GM08714 (cell line): ENCODE measurements around the gene PHF3.

ENCODE experiments used
- H3K4me3 ChIP-seq: fragments of 200-500 bp; sonication (Bioruptor generic); 2 replicates; pipeline ENCODE4 v1.5.1; 2014; ENCODE audit warnings: mild to moderate bottlenecking, low read length, inconsistent platforms
- ZNF274 ChIP-seq: IDR thresholded peaks from 2 replicates; pipeline ENCODE4 v1.6.1; 2012; ENCODE audit warnings: mild to moderate bottlenecking, low read depth, low read length

The PHF3 gene

DNA sequence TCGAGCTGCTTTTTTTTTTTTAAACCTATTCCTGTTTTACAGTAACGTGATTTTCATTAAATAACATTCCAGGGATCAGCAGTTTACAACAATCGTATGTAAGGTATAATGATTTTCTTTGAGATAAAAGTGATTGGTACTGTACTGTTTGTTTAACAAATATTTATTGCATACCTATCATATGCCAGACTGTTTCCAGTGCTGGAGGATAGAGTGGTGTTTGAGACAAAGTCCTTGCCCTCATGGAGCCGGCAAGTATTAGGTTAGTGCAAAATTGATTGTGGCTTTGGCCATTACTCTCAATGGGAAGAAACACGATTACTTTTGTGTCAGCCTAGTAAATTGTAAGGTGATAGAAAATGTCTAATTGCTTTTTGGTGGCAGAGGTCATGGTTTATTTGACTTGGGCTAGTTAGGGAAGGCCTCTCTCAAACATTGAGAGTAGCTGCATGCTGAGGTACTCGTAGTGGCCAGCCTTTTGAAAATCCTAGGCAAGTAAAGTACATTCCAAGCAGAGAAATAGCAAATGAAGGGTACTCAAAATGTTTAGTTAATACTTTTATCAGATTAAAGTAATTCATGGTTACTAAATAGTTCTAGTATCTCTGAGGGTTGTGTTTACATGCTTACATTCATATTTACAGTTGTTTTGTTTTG is 35.6 kb downstream of the PHF3 start:
- no peak for TF ChIP-seq ZNF274
- H3K4me3 ChIP-seq = no peak overlapping the region

- no peak overlapping the region for H3K4me3 ChIP-seq
- TF ChIP-seq ZNF274 = no peak
These were observed 37.1 kb downstream of the PHF3 start for GRCh38 chr6:63672582-63673129.

DNA sequence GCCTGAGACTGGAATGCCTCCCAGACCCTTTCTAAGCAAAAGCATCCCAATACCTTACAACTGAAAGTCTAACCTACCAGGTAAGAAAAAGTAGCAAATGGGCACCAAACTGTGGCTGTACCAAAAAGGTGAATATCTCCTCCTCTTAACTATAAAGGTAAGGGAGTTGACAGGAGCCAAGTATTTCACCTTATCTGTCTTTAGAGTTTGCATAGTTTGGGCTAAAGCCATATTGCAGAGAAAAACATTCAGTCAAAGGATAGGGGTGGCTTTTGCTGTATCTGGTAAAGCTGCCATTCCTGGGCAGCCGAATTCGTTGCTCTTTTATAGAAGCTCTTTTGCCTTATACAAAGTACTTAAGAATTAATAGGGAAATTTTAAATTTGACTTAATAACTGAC is 38.1 kb downstream of the PHF3 start:
- no peak overlapping the region for H3K4me3 ChIP-seq
- no peak for TF ChIP-seq ZNF274

GRCh38 chr6:63674635-63675034 is 39.0 kb downstream of the PHF3 start:
- H3K4me3 ChIP-seq = no peak overlapping the region
- TF ChIP-seq ZNF274 = no peak

GRCh38 chr6:63675138-63675537 is 39.5 kb downstream of the PHF3 start:
- TF ChIP-seq ZNF274 = no peak
- no peak overlapping the region for H3K4me3 ChIP-seq

DNA sequence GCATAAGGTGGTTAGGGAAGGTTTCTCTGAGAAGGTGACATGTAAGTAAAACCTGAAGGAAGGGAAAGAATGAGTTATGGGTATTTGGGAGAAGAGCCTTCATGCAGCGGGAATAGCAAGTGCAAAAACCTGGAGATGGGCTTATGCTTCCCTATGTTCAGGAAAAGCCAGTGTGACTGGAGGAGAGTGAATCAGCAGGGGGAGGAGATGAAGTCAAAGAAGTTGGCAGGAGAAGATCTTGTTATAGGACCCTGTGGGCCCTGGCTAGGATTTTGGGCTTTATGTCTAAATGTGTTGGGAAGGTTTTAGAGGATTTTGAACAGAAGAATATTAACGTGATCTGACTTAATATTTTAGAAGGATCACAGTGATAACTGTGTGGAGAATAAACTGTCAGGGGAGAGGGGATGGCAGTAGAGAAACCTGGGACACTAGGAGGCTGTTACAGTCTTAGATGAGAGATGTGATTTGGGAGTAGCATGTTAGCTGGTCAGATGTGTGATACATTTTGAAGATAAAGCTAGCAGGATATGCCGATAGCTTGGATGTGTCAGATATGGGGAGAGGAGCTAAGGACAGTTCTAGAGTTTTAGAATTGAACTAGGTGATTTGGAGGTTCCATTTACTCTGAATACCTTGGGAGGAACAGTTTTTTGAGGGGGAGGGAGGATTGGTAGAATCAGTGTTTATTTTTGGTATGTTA is 41.0 kb downstream of the PHF3 start:
- no peak overlapping the region for H3K4me3 ChIP-seq
- no peak for TF ChIP-seq ZNF274

GRCh38 chr6:63677282-63677681 is 41.7 kb downstream of the PHF3 start:
- H3K4me3 ChIP-seq = no peak overlapping the region
- TF ChIP-seq ZNF274 = no peak

GRCh38 chr6:63683071-63683603 is 47.5 kb downstream of the PHF3 start:
- H3K4me3 ChIP-seq = no peak overlapping the region
- TF ChIP-seq ZNF274 = no peak

DNA sequence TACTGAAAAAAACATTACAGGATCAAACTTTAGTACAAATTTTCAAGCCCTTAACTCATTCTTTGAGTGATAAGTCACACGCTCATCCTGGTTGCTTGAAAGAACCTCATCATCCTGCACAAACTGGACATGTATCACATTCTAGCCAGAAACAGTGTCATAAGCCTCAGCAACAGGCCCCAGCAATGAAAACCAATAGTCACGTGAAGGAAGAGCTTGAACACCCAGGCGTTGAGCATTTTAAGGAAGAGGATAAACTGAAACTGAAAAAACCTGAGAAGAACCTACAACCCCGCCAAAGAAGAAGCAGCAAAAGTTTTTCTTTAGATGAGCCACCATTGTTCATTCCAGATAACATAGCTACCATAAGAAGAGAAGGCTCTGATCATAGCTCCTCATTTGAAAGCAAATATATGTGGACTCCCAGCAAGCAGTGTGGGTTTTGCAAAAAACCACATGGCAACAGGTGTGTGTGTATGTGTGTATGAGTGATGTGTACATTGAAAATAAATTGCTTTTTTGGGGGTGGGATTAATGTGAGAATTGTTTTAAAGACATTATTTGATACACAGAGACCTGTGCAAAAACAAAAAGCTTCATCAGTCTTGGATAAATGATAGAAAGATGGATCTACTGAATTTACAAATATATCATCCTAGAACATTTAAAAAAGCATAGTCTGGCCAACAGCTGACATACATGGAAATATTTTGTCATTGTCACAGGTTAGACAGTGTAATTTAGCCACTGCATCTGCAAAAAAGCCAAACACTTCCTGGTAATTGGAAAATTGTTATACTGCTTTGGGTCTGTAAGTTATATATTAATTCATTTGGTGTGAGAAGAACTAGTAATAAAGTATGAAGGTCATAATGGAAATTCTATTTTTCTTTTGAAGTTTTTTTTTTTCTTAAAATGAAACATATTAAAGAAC is 50.1 kb downstream of the PHF3 start:
- TF ChIP-seq ZNF274 = no peak
- H3K4me3 ChIP-seq = peak overlapping the region; percentile 17; the same call in 1 of the 2 replicates

- no peak for TF ChIP-seq ZNF274
- no peak overlapping the region for H3K4me3 ChIP-seq
These were observed 53.8 kb downstream of the PHF3 start for GRCh38 chr6:63689421-63689820.

- H3K4me3 ChIP-seq = no peak overlapping the region
- TF ChIP-seq ZNF274 = no peak
These were observed 54.6 kb downstream of the PHF3 start for GRCh38 chr6:63690221-63690620.

GRCh38 chr6:63705707-63706106 is 70.1 kb downstream of the PHF3 start:
- TF ChIP-seq ZNF274 = no peak
- no peak overlapping the region for H3K4me3 ChIP-seq

DNA sequence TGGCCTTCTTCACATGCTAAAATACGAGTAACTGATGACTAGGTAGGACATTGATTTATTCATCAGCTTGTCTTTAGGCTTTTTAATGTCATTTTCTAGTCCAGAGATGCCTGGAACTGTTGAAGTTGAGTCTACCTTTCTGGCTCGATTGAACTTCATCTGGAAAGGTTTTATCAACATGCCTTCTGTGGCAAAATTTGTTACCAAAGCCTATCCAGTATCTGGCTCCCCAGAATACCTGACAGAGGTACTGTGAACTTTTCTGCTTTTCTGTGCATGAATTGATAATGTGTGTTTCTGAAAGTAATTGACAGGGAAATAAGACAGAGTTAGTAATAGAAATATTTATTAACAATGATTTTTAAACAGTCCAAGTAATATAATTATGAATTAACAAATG is 71.0 kb downstream of the PHF3 start:
- no peak for TF ChIP-seq ZNF274
- no peak overlapping the region for H3K4me3 ChIP-seq

DNA sequence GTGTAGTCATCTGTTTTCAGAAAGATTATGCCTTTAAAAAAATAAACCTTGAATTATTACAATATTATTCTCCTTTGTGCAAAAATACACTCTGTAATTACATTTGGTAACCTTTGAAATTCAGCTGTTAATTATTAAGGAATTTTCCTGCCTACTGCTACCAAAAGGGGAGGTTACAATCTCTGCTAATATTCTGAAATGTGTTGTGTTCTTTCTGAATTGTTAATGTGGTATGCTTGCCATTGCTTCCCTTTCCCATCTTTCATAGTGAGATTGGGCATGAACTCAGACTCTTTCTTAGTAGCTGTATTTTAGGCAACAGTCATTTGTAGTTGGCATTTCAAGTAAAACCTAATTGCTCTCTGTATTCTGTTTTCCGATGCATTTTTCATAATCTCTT is 73.0 kb downstream of the PHF3 start:
- H3K4me3 ChIP-seq = no peak overlapping the region
- no peak for TF ChIP-seq ZNF274
